Measurements from ENCODE around the gene GSTM3. TPM values are rescaled to one million over a fixed set of nuclear protein-coding genes. Genes with fewer than 3 reads are reported as not detected.
A peak's percentile ranks its signal among the peaks of the same experiment; 100 is the strongest.

Gene GSTM3
- total and polyA plus RNA-seq, 4 donors: 11.0 to 39.5 (median 22.9) TPM

- Histone ChIP-seq H3K4me1 (ENCODE audit: control insufficient read depth in 5 of 5, insufficient read depth in 5 of 5, low read length in 5 of 5) (peaks cover 0 to 6% (median 0%) of the 10 kb centered on the region in 5 donors), H3K27ac (ENCODE audit: low read depth in 1 of 2, low read length in 1 of 2) (no peak overlapping the region), H3K4me3 (no peak overlapping the region), H3K27me3 (ENCODE audit: control insufficient read depth in 3 of 3, insufficient read depth in 3 of 3, low read length in 2 of 3) (no peaks in the 10 kb centered on the region), H3K9ac (ENCODE audit: insufficient read depth in 1 of 2, low read length in 2 of 2) (no peak overlapping the region), H3K9me3 (ENCODE audit: control insufficient read depth in 4 of 4, insufficient read depth in 3 of 4, low read length in 3 of 4) (peaks cover 0 to 2% (median 0%) of the 10 kb centered on the region in 4 donors), H3K36me3 (ENCODE audit: control insufficient read depth in 4 of 4, insufficient read depth in 4 of 4, low read length in 4 of 4) (no peaks in the 10 kb centered on the region)
- 89 to 93% methylated on average over 6 of the region's 6 CpGs for WGBS, 2 donors
- DNase-seq: peak in 1 of 3 donors; percentile 3
- ATAC-seq (ENCODE audit: insufficient read depth, low FRiP score): no peak
- no peak for TF ChIP-seq CTCF (IDR thresholded peaks at IDR 0.05; ENCODE audit: control extremely low read depth, extremely low read depth)
Measured at GRCh38 chr1:109776206-109776835, 35.5 kb upstream of the GSTM3 start.

GRCh38 chr1:109775398-109775797, 34.6 kb upstream of the GSTM3 start:
- Histone ChIP-seq H3K4me1 (ENCODE audit: control insufficient read depth in 5 of 5, insufficient read depth in 5 of 5, low read length in 5 of 5) (peaks cover 0 to 6% (median 0%) of the 10 kb centered on the region in 5 donors), H3K9me3 (ENCODE audit: control insufficient read depth in 4 of 4, insufficient read depth in 3 of 4, low read length in 3 of 4) (no peaks in the 10 kb centered on the region), H3K36me3 (ENCODE audit: control insufficient read depth in 4 of 4, insufficient read depth in 4 of 4, low read length in 4 of 4) (no peaks in the 10 kb centered on the region), H3K27me3 (ENCODE audit: control insufficient read depth in 3 of 3, insufficient read depth in 3 of 3, low read length in 2 of 3) (no peaks in the 10 kb centered on the region), H3K9ac (ENCODE audit: insufficient read depth in 1 of 2, low read length in 2 of 2) (no peak overlapping the region), H3K27ac (ENCODE audit: low read depth in 1 of 2, low read length in 1 of 2) (no peak overlapping the region), H3K4me3 (no peak overlapping the region)
- no peak for TF ChIP-seq CTCF (IDR thresholded peaks at IDR 0.05; ENCODE audit: control extremely low read depth, extremely low read depth)
- ATAC-seq (ENCODE audit: insufficient read depth, low FRiP score) (no peak), DNase-seq (no peak)
- 51 to 81% methylated on average over 1 of the region's 1 CpG for WGBS, 2 donors

- no peak for TF ChIP-seq CTCF (IDR thresholded peaks at IDR 0.05; ENCODE audit: control extremely low read depth, extremely low read depth)
- WGBS, 2 donors: 51 to 57% methylated on average over 6 of the region's 6 CpGs
- Histone ChIP-seq H3K27me3 (ENCODE audit: control insufficient read depth in 3 of 3, insufficient read depth in 3 of 3, low read length in 2 of 3) (no peaks in the 10 kb centered on the region), H3K4me1 (ENCODE audit: control insufficient read depth in 5 of 5, insufficient read depth in 5 of 5, low read length in 5 of 5) (peaks cover 0 to 6% (median 0%) of the 10 kb centered on the region in 5 donors), H3K9me3 (ENCODE audit: control insufficient read depth in 4 of 4, insufficient read depth in 3 of 4, low read length in 3 of 4) (no peaks in the 10 kb centered on the region), H3K4me3 (no peak overlapping the region), H3K9ac (ENCODE audit: insufficient read depth in 1 of 2, low read length in 2 of 2) (no peak overlapping the region), H3K36me3 (ENCODE audit: control insufficient read depth in 4 of 4, insufficient read depth in 4 of 4, low read length in 4 of 4) (no peaks in the 10 kb centered on the region), H3K27ac (ENCODE audit: low read depth in 1 of 2, low read length in 1 of 2) (no peak overlapping the region)
- DNase-seq (no peak), ATAC-seq (ENCODE audit: insufficient read depth, low FRiP score) (no peak)
Measured at GRCh38 chr1:109773900-109774485, 33.2 kb upstream of the GSTM3 start.

Data from lung (tissue), 12 donors.